Neural cell (in vitro differentiated cells): ENCODE measurements around the gene CMTM8. TPM values are rescaled to one million over a fixed set of nuclear protein-coding genes. Genes with fewer than 3 reads are reported as not detected.

Source experiments
- H2AFZ ChIP-seq: fragments of 200-600, 300-800 bp; sonication (generic), shearing (Covaris generic); 2 replicates; pipeline ENCODE4 v1.6.0; 2014; ENCODE audit warnings: low read depth, mild to moderate bottlenecking, antibody characterized with exemption, low read length, moderate library complexity
- H3F3A ChIP-seq: fragments of 200-600 bp; shearing (Covaris generic); 2 replicates; pipeline ENCODE4 v1.6.1; 2016; ENCODE audit warnings: mild to moderate bottlenecking, moderate library complexity, mixed read lengths, antibody characterized with exemption, low read length; ENCODE audit not compliant: insufficient read depth, poor library complexity, severe bottlenecking
- H3K27ac ChIP-seq: fragments of 200-600, 300-800 bp; sonication (generic), shearing (Covaris generic); 2 replicates; pipeline ENCODE4 v1.5.1; 2014; ENCODE audit warnings: mild to moderate bottlenecking, low read length, moderate library complexity
- H3K27me3 ChIP-seq: fragments of 300-800, 200-600 bp; sonication (generic), shearing (Covaris generic); 2 replicates; pipeline ENCODE4 v1.6.0; 2014; ENCODE audit warnings: mild to moderate bottlenecking, low read depth, low read length, moderate library complexity; ENCODE audit not compliant: insufficient read depth
- H3K36me3 ChIP-seq: fragments of 300-800, 200-600 bp; sonication (generic), shearing (Covaris generic); 2 replicates; pipeline ENCODE4 v1.5.1; 2014; ENCODE audit warnings: mild to moderate bottlenecking, antibody characterized with exemption, low read length, moderate library complexity; ENCODE audit not compliant: insufficient read depth
- H3K4me2 ChIP-seq: fragments of 300-800, 200-600 bp; sonication (generic), shearing (Covaris generic); 2 replicates; pipeline ENCODE4 v1.6.0; 2014; ENCODE audit warnings: mild to moderate bottlenecking, low read length
- H3K4me3 ChIP-seq: fragments of 300-800, 200-600 bp; sonication (generic), shearing (Covaris generic); 2 replicates; pipeline ENCODE4 v1.5.1; 2014; ENCODE audit warnings: mild to moderate bottlenecking, low read length, moderate library complexity
- H3K79me2 ChIP-seq: fragments of 200-600 bp; shearing (Covaris generic); replicated peaks from 2 replicates; pipeline ENCODE4 v1.6.0; 2014; ENCODE audit warnings: mild to moderate bottlenecking, low read length, moderate library complexity; ENCODE audit not compliant: insufficient read depth
- H3K9ac ChIP-seq: fragments of 300-800, 200-600 bp; sonication (generic), shearing (Covaris generic); 2 replicates; pipeline ENCODE4 v1.6.1; 2016; ENCODE audit warnings: mild to moderate bottlenecking, low read length, mixed read lengths
- H3K9me2 ChIP-seq: fragments of 200-600 bp; shearing (Covaris generic); 2 replicates; pipeline ENCODE4 v1.6.1; 2016; ENCODE audit warnings: mild to moderate bottlenecking, low read length, mixed read lengths; ENCODE audit not compliant: insufficient read depth
- H3K9me3 ChIP-seq: fragments of 200-600, 300-800 bp; sonication (generic), shearing (Covaris generic); 2 replicates; pipeline ENCODE4 v1.6.1; 2016; ENCODE audit warnings: mild to moderate bottlenecking, mixed run types, low read length, moderate library complexity, mixed read lengths
- H4K20me1 ChIP-seq: fragments of 200-600 bp; shearing (Covaris generic); 2 replicates; pipeline ENCODE4 v1.6.1; 2016; ENCODE audit warnings: mild to moderate bottlenecking, mixed run types; ENCODE audit not compliant: insufficient read depth
- CTCF ChIP-seq: fragments of 450-650 bp; IDR thresholded peaks from 2 replicates; pipeline ENCODE4 v1.5.1; 2014; ENCODE audit warnings: antibody characterized with exemption, mild to moderate bottlenecking, moderate library complexity; ENCODE audit not compliant: poor library complexity, severe bottlenecking
- EP300 ChIP-seq: fragments of 450-650 bp; conservative IDR thresholded peaks from 2 replicates; pipeline ENCODE4 v1.6.1; 2014; ENCODE audit warnings: antibody characterized with exemption, mild to moderate bottlenecking, moderate library complexity; ENCODE audit not compliant: poor library complexity, severe bottlenecking
- EZH2 ChIP-seq: fragments of 200-600, 300-800 bp; shearing (Covaris generic), sonication (generic); IDR thresholded peaks from 2 replicates; pipeline ENCODE4 v1.6.1; 2014; ENCODE audit warnings: antibody characterized with exemption, low read length, borderline replicate concordance, mild to moderate bottlenecking; ENCODE audit not compliant: insufficient read depth, poor library complexity, severe bottlenecking
- MXI1 ChIP-seq: fragments of 450-650 bp; conservative IDR thresholded peaks from 2 replicates; pipeline ENCODE4 v1.6.1; 2014; ENCODE audit warnings: antibody characterized with exemption, mild to moderate bottlenecking; ENCODE audit not compliant: poor library complexity, severe bottlenecking
- POLR2AphosphoS5 ChIP-seq: IDR thresholded peaks from 2 replicates; pipeline ENCODE4 v1.6.1; 2012
- RAD21 ChIP-seq: fragments of 450-650 bp; conservative IDR thresholded peaks from 2 replicates; pipeline ENCODE4 v1.6.1; 2014; ENCODE audit warnings: antibody characterized with exemption, mild to moderate bottlenecking, moderate library complexity
- REST ChIP-seq: IDR thresholded peaks from 2 replicates; pipeline ENCODE4 v1.6.1; 2012; ENCODE audit warnings: borderline replicate concordance
- SMC3 ChIP-seq: fragments of 450-650 bp; conservative IDR thresholded peaks from 2 replicates; pipeline ENCODE4 v1.6.1; 2014; ENCODE audit warnings: antibody characterized with exemption, mild to moderate bottlenecking, moderate library complexity; ENCODE audit not compliant: poor library complexity
- TAF1 ChIP-seq: IDR thresholded peaks from 2 replicates; pipeline ENCODE4 v1.6.1; 2012; ENCODE audit warnings: low read depth
- polyA plus RNA-seq: library from polyadenylated mRNA; depleted of rRNA; stranded (reverse); fragments of >200 nt; gene quantifications from 2 replicates; pipeline ENCODE4 v1.2.3, GENCODE V29; 2014

Gene CMTM8
- polyA plus RNA-seq, 1 donor from 2014 or later, result not detected

GRCh38 chr3:32405155-32405554 lies 166.7 kb downstream of the CMTM8 start:
- Histone ChIP-seq H3K4me3 (no peak overlapping the region), H3K79me2 (no peaks in the 10 kb centered on the region), H3K27ac (no peak overlapping the region), H3F3A (no peaks in the 10 kb centered on the region), H4K20me1 (no peaks in the 10 kb centered on the region), H2AFZ (no peak overlapping the region), H3K9me3 (no peaks in the 10 kb centered on the region), H3K9me2 (no peaks in the 10 kb centered on the region), H3K36me3 (no peaks in the 10 kb centered on the region), H3K27me3 (peaks cover 20% of the 10 kb centered on the region), H3K9ac (no peak overlapping the region), H3K4me2 (no peak overlapping the region)
- TF ChIP-seq MXI1, result no peak
- TF ChIP-seq CTCF, result no peak
- TF ChIP-seq EZH2, result no peak
- TF ChIP-seq RAD21, result no peak
- no peak for TF ChIP-seq SMC3
- TF ChIP-seq REST, result no peak
- TF ChIP-seq TAF1, result no peak
- TF ChIP-seq EP300, result no peak
- no peak for TF ChIP-seq POLR2AphosphoS5

- Histone ChIP-seq H3K27me3 (peaks cover 17% of the 10 kb centered on the region), H3K4me2 (no peak overlapping the region), H2AFZ (no peak overlapping the region), H3F3A (no peaks in the 10 kb centered on the region), H3K27ac (no peak overlapping the region), H3K79me2 (no peaks in the 10 kb centered on the region), H4K20me1 (no peaks in the 10 kb centered on the region), H3K9me3 (no peaks in the 10 kb centered on the region), H3K36me3 (no peaks in the 10 kb centered on the region), H3K4me3 (no peak overlapping the region), H3K9me2 (no peaks in the 10 kb centered on the region), H3K9ac (no peak overlapping the region)
- no peak for TF ChIP-seq EP300
- TF ChIP-seq MXI1, result no peak
- TF ChIP-seq SMC3, result no peak
- TF ChIP-seq CTCF, result no peak
- no peak for TF ChIP-seq POLR2AphosphoS5
- no peak for TF ChIP-seq REST
- no peak for TF ChIP-seq EZH2
- TF ChIP-seq RAD21, result no peak
- no peak for TF ChIP-seq TAF1
Observed at GRCh38 chr3:32405711-32406323, 167.3 kb downstream of the CMTM8 start.
